Astrocyte (in vitro differentiated cells and primary cell): ENCODE results near the gene LRIG3.
"Not testable (repeated sequence)": the region's sequence is repeated elsewhere in the genome, so short reads cannot be mapped to it uniquely, and the experiment has no call there.

Experiments used
- EZH2 ChIP-seq: IDR thresholded peaks from 2 replicates; pipeline ENCODE4 v1.6.1; 2012; ENCODE audit warnings: mild to moderate bottlenecking, low read length, inconsistent platforms; ENCODE audit not compliant: insufficient read depth
- TF ChIP-seq, protein P1 (sequence below): IDR thresholded peaks from 2 replicates; pipeline ENCODE4 v1.5.1; 2011; ENCODE audit warnings: low read depth, mild to moderate bottlenecking, inconsistent platforms, low read length, moderate library complexity; ENCODE audit not compliant: insufficient read depth

- TF ChIP-seq, protein P1, sequence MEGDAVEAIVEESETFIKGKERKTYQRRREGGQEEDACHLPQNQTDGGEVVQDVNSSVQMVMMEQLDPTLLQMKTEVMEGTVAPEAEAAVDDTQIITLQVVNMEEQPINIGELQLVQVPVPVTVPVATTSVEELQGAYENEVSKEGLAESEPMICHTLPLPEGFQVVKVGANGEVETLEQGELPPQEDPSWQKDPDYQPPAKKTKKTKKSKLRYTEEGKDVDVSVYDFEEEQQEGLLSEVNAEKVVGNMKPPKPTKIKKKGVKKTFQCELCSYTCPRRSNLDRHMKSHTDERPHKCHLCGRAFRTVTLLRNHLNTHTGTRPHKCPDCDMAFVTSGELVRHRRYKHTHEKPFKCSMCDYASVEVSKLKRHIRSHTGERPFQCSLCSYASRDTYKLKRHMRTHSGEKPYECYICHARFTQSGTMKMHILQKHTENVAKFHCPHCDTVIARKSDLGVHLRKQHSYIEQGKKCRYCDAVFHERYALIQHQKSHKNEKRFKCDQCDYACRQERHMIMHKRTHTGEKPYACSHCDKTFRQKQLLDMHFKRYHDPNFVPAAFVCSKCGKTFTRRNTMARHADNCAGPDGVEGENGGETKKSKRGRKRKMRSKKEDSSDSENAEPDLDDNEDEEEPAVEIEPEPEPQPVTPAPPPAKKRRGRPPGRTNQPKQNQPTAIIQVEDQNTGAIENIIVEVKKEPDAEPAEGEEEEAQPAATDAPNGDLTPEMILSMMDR = not testable (repeated sequence)
- not testable (repeated sequence) for TF ChIP-seq EZH2
Observed at GRCh38 chr12:58949954-58950738, 29.8 kb upstream of the LRIG3 start.
